H9 (cell line): Measurements from ENCODE around the gene VWA8. TPM values are rescaled to one million over a fixed set of nuclear protein-coding genes. Genes with fewer than 3 reads are reported as not detected.
A peak's percentile ranks its signal among the peaks of the same experiment; 100 is the strongest.

Experiments
- DNase-seq: peaks from one replicate; pipeline ENCODE4 v3.0.0-alpha.2; 2017
- H2AFZ ChIP-seq: one replicate; pipeline ENCODE4 v1.6.1; 2013; ENCODE audit warnings: mild to moderate bottlenecking, low read length, control low read depth, moderate library complexity
- H2AK5ac ChIP-seq: 2 replicates; pipeline ENCODE4 v1.6.1; 2013; ENCODE audit warnings: low read length, control low read depth, mixed read lengths; ENCODE audit not compliant: insufficient read length
- H2BK120ac ChIP-seq: one replicate; pipeline ENCODE4 v1.6.1; 2013; ENCODE audit warnings: low read depth, mild to moderate bottlenecking, low read length, control low read depth, inconsistent platforms; ENCODE audit not compliant: poor library complexity, severe bottlenecking
- H2BK12ac ChIP-seq: 2 replicates; pipeline ENCODE4 v1.6.1; 2013; ENCODE audit warnings: low read length, control low read depth, mixed read lengths, low read depth; ENCODE audit not compliant: insufficient read length
- H2BK15ac ChIP-seq: 2 replicates; pipeline ENCODE4 v1.6.1; 2013; ENCODE audit warnings: low read depth, low read length, control low read depth
- H2BK20ac ChIP-seq: one replicate; pipeline ENCODE4 v1.6.1; 2013; ENCODE audit warnings: low read depth, mild to moderate bottlenecking, low read length, control low read depth, inconsistent platforms; ENCODE audit not compliant: poor library complexity, severe bottlenecking
- H2BK5ac ChIP-seq: 2 replicates; pipeline ENCODE4 v1.6.1; 2013; ENCODE audit warnings: low read length, control low read depth, mixed read lengths; ENCODE audit not compliant: insufficient read length
- H3K14ac ChIP-seq: 2 replicates; pipeline ENCODE4 v1.6.1; 2013; ENCODE audit warnings: low read length, control low read depth; ENCODE audit not compliant: insufficient read depth
- H3K18ac ChIP-seq: 2 replicates; pipeline ENCODE4 v1.6.1; 2013; ENCODE audit warnings: low read depth, mild to moderate bottlenecking, mixed read lengths, low read length, control low read depth; ENCODE audit not compliant: insufficient read length
- H3K23ac ChIP-seq: 2 replicates; pipeline ENCODE4 v1.6.1; 2013; ENCODE audit warnings: low read length, control low read depth, mixed read lengths, low read depth; ENCODE audit not compliant: insufficient read length
- H3K23me2 ChIP-seq: 2 replicates; pipeline ENCODE4 v1.6.1; 2013; ENCODE audit warnings: low read depth, mild to moderate bottlenecking, mixed read lengths, low read length, control low read depth; ENCODE audit not compliant: insufficient read length, poor library complexity, severe bottlenecking
- H3K27ac ChIP-seq: 2 replicates; pipeline ENCODE4 v1.5.1; 2013; ENCODE audit warnings: low read length, control low read depth, mixed read lengths, low read depth; ENCODE audit not compliant: insufficient read length
- H3K27me3 ChIP-seq: 2 replicates; pipeline ENCODE4 v1.6.1; 2013; ENCODE audit warnings: low read length, control low read depth, inconsistent platforms; ENCODE audit not compliant: insufficient read depth
- H3K4ac ChIP-seq: 2 replicates; pipeline ENCODE4 v1.6.1; 2013; ENCODE audit warnings: low read depth, mild to moderate bottlenecking, control low read depth, inconsistent platforms, low read length, moderate library complexity
- H3K4me1 ChIP-seq: 2 replicates; pipeline ENCODE4 v1.6.1; 2013; ENCODE audit warnings: low read length, control low read depth, inconsistent platforms; ENCODE audit not compliant: insufficient read depth
- H3K4me2 ChIP-seq: 2 replicates; pipeline ENCODE4 v1.6.1; 2013; ENCODE audit warnings: low read length, control low read depth, mixed read lengths; ENCODE audit not compliant: insufficient read length, insufficient read depth
- H3K56ac ChIP-seq: 2 replicates; pipeline ENCODE4 v1.6.1; 2013; ENCODE audit warnings: low read depth, mild to moderate bottlenecking, mixed read lengths, low read length, control low read depth; ENCODE audit not compliant: insufficient read length
- H3K79me1 ChIP-seq: 2 replicates; pipeline ENCODE4 v1.6.1; 2013; ENCODE audit warnings: low read depth, mild to moderate bottlenecking, moderate library complexity, low read length, control low read depth, inconsistent platforms; ENCODE audit not compliant: insufficient read depth, poor library complexity, severe bottlenecking
- H3K79me2 ChIP-seq: 2 replicates; pipeline ENCODE4 v1.6.1; 2013; ENCODE audit warnings: low read length, control low read depth, inconsistent platforms; ENCODE audit not compliant: insufficient read depth
- H3K9ac ChIP-seq: 2 replicates; pipeline ENCODE4 v1.6.1; 2013; ENCODE audit warnings: low read length, control low read depth, mixed read lengths; ENCODE audit not compliant: insufficient read length; ENCODE audit errors: extremely low read depth
- H3K9me3 ChIP-seq: one replicate; pipeline ENCODE4 v1.6.1; 2013; ENCODE audit warnings: low read depth, low read length, inconsistent platforms; ENCODE audit not compliant: control insufficient read depth
- H3T11ph ChIP-seq: one replicate; pipeline ENCODE4 v1.6.1; 2013; ENCODE audit warnings: mild to moderate bottlenecking, low read length, control low read depth, inconsistent platforms
- H4K20me1 ChIP-seq: one replicate; pipeline ENCODE4 v1.6.1; 2013; ENCODE audit not compliant: control insufficient read depth, insufficient read length, insufficient read depth
- H4K5ac ChIP-seq: 2 replicates; pipeline ENCODE4 v1.6.1; 2013; ENCODE audit warnings: low read depth, mild to moderate bottlenecking, mixed read lengths, low read length, control low read depth; ENCODE audit not compliant: insufficient read length
- H4K8ac ChIP-seq: replicated peaks from 2 replicates; pipeline ENCODE4 v1.6.1; 2013; ENCODE audit warnings: low read length, control low read depth, mixed read lengths, low read depth; ENCODE audit not compliant: insufficient read length
- H4K91ac ChIP-seq: 2 replicates; pipeline ENCODE4 v1.6.1; 2013; ENCODE audit warnings: low read depth, mild to moderate bottlenecking, moderate library complexity, mixed read lengths, low read length, control low read depth; ENCODE audit not compliant: insufficient read length
- H3K27ac Mint-ChIP-seq, 3 experiments: 2 replicates in 2 of 3; 3 replicates in 1 of 3; pipeline ENCODE4 v1.8.0; 2020 to 2021; ENCODE audit warnings: mixed read lengths in 3 of 3, mild to moderate bottlenecking in 1 of 3, moderate library complexity in 1 of 3
- H3K27me3 Mint-ChIP-seq: 2 replicates; pipeline ENCODE4 v1.8.0; 2021; ENCODE audit warnings: low read depth, mild to moderate bottlenecking, moderate library complexity, mixed read lengths
- H3K36me3 Mint-ChIP-seq, 3 experiments: 2 replicates in 2 of 3; 3 replicates in 1 of 3; pipeline ENCODE4 v1.8.0; 2020 to 2021; ENCODE audit warnings: low read depth in 3 of 3, mixed read lengths in 3 of 3; ENCODE audit not compliant: insufficient read depth in 1 of 3
- H3K4me1 Mint-ChIP-seq, 2 experiments: 2 replicates each; pipeline ENCODE4 v1.8.0; 2020; ENCODE audit warnings: mixed read lengths in 2 of 2
- H3K4me3 Mint-ChIP-seq, 2 experiments: 2 replicates in 1 of 2; 3 replicates in 1 of 2; pipeline ENCODE4 v1.8.0; 2020 to 2021; ENCODE audit warnings: mild to moderate bottlenecking in 2 of 2, mixed read lengths in 2 of 2, moderate library complexity in 1 of 2
- H3K9me3 Mint-ChIP-seq, 2 experiments: 2 replicates in 1 of 2; 3 replicates in 1 of 2; pipeline ENCODE4 v1.8.0; 2020; ENCODE audit warnings: mild to moderate bottlenecking in 2 of 2, mixed read lengths in 2 of 2, moderate library complexity in 1 of 2
- WGBS: extraction: QIAGEN DNeasy Blood & Tissue Kit; methylation state at CpG from one replicate; pipeline ENCODE4 v1.1.7; 2013; ENCODE audit warnings: missing lambda C conversion rate, low lambda C conversion rate, mixed read lengths; ENCODE audit not compliant: insufficient read length; ENCODE audit errors: extremely low coverage; 5-methylcytosine and 5-hydroxymethylcytosine counted together
- total RNA-seq: library from RNA; stranded (reverse); gene quantifications from 2 replicates; pipeline ENCODE4 v1.2.1, GENCODE V29; 2021
- TF ChIP-seq, protein P1 (sequence below): fragments of 200-600 bp; sonication (generic); conservative IDR thresholded peaks from 3 replicates; pipeline ENCODE4 v1.8.0; 2021; ENCODE audit warnings: antibody characterized with exemption, mild to moderate bottlenecking

VWA8 gene
- total RNA-seq, 1 experiment from 2014 or later: 17.4 TPM

DNA sequence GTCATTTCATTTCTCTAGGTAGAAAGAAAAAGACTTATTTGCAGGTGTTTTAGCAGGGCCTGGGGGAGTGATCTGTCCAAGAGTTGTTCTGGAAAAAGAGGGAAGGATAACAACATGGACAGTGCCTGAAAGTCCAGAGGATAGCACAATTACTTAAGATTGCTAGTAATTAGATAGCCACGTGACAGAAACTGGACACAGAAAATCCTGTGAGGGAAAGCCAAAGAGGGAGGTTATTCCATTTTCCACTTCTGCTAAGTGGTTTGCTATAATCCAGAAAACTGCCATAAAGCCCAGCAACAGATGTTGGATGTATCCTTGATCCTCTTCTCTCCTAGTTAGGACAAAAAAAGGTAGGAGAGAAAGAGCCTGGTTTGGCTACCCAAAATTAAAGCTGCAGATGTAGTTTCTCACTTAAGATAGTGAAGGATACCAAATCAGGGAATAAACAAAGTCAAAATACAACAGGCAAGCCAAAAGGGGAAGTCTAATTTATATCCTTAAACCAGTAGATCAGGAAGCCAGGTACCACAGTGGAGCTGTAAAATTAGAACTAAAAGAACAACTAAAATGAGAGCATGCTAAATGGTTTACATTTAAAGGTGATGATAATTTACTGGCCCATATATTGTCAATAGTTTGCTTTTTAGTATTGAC lies 140.2 kb downstream of the VWA8 start:
- no peak overlapping the region for H3K14ac ChIP-seq
- no peaks in the 10 kb centered on the region for H3K27me3 Mint-ChIP-seq
- H2BK5ac ChIP-seq: no peak overlapping the region
- H2AK5ac ChIP-seq: no peak overlapping the region
- no peak overlapping the region for H3T11ph ChIP-seq
- H3K4me3 Mint-ChIP-seq: no peak overlapping the region
- H3K18ac ChIP-seq: no peak overlapping the region
- no peak for DNase-seq
- H3K9me3 Mint-ChIP-seq: 0 out of 5 replicates have a peak, but pooled peaks cover 0 to 1% of the 10 kb centered on the region in 2 experiments
- H3K4me1 ChIP-seq: peaks cover 3% of the 10 kb centered on the region; the same call in 1 of the 2 replicates
- H3K27ac ChIP-seq: no peak overlapping the region
- no peak overlapping the region for H2BK15ac ChIP-seq
- no peak overlapping the region for H2BK12ac ChIP-seq
- no peaks in the 10 kb centered on the region for H3K27me3 ChIP-seq
- no peak overlapping the region for H3K4ac ChIP-seq
- WGBS: no CpG with 5 or more reads among the region's 1 CpG
- no peak overlapping the region for H3K4me2 ChIP-seq
- no peaks in the 10 kb centered on the region for H3K9me3 ChIP-seq
- no peak overlapping the region for H4K5ac ChIP-seq
- H4K20me1 ChIP-seq: no peaks in the 10 kb centered on the region
- H2AFZ ChIP-seq: no peak overlapping the region
- TF ChIP-seq, protein P1, sequence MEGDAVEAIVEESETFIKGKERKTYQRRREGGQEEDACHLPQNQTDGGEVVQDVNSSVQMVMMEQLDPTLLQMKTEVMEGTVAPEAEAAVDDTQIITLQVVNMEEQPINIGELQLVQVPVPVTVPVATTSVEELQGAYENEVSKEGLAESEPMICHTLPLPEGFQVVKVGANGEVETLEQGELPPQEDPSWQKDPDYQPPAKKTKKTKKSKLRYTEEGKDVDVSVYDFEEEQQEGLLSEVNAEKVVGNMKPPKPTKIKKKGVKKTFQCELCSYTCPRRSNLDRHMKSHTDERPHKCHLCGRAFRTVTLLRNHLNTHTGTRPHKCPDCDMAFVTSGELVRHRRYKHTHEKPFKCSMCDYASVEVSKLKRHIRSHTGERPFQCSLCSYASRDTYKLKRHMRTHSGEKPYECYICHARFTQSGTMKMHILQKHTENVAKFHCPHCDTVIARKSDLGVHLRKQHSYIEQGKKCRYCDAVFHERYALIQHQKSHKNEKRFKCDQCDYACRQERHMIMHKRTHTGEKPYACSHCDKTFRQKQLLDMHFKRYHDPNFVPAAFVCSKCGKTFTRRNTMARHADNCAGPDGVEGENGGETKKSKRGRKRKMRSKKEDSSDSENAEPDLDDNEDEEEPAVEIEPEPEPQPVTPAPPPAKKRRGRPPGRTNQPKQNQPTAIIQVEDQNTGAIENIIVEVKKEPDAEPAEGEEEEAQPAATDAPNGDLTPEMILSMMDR: no peak
- H4K91ac ChIP-seq: no peak overlapping the region
- peak overlapping the region in 1 of 3 experiments; percentile 10; a peak in 1 of 7 replicates for H3K27ac Mint-ChIP-seq
- H3K23me2 ChIP-seq: no peaks in the 10 kb centered on the region
- H4K8ac ChIP-seq: no peak overlapping the region
- H3K56ac ChIP-seq: no peak overlapping the region
- no peak overlapping the region for H3K23ac ChIP-seq
- H3K9ac ChIP-seq: no peak overlapping the region
- H2BK120ac ChIP-seq: no peak overlapping the region
- peaks cover 9 to 10% of the 10 kb centered on the region in 2 experiments for H3K4me1 Mint-ChIP-seq
- no peaks in the 10 kb centered on the region for H3K79me1 ChIP-seq
- peaks cover 4 to 21% (median 7%) of the 10 kb centered on the region in 3 experiments for H3K36me3 Mint-ChIP-seq
- no peaks in the 10 kb centered on the region for H3K79me2 ChIP-seq
- no peak overlapping the region for H2BK20ac ChIP-seq
